Lower leg skin (tissue), 3 donors: ENCODE data around the gene INSIG2.

ENCODE experiments used
- CTCF ChIP-seq, 3 donors: fragments of 450-650 bp; IDR thresholded peaks; one replicate each; pipeline ENCODE4 v1.5.1; 2016; ENCODE audit warnings: antibody characterized with exemption in 3 of 3, mild to moderate bottlenecking in 3 of 3, moderate library complexity in 2 of 3
- POLR2A ChIP-seq, 2 donors: fragments of 450-650 bp; IDR thresholded peaks; one replicate each; pipeline ENCODE4 v1.6.1; 2016 to 2017; ENCODE audit warnings: antibody characterized with exemption in 2 of 2, mild to moderate bottlenecking in 1 of 2, moderate library complexity in 1 of 2

GRCh38 chr2:118077636-118078247, 10.5 kb upstream of the INSIG2 start:
- TF ChIP-seq CTCF (IDR thresholded peaks at IDR 0.05) (no peak), POLR2A (IDR thresholded peaks at IDR 0.05) (no peak)
